Measurements from ENCODE around the gene MYOM1.

Gene MYOM1

DNA sequence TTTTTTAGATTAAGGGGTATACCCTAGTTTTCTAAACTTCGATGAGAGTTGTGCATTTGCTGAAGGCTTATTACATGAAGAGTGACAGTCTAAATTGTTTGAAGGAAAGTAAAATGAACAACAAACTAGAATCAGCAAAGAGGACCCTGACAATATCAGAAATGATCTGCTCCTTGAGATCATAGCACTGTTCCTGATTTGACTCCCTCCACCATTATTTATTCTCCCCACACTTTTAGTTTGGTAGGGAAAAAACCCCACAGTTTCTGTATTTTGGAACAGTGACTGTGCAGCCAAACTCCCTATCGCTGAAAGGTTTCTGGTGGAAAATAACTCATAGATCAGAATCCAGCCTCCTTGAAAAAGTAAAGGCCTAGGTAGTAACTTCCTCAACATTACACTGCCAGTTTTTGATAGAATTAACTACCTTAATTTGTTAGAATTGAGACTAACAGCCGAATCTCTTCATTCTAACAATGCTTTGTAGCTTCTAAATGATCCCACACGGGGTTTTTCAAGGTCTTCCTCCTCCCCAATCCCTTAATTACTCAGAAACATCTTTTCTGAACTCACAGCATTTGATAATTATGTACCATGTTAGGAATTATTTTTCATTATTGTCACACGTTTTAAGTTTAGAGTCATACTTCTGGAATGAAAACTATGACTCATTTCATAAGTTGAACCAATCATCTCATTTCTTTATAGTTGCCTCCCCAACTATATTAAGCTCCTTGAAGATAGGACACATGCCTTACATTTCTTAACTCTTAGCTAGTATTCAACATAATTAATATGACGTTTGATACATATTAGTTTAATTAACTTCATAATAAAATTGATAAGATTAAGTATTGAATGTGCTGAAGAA lies 30.7 kb upstream of the MYOM1 start:
- H3K4me2 ChIP-seq: peak overlapping the region; percentile 89
- H3K27ac ChIP-seq: peak overlapping the region; percentile 99
- peaks cover 30% of the 10 kb centered on the region for H3K36me3 ChIP-seq
- no peaks in the 10 kb centered on the region for H3K27me3 ChIP-seq
- peak overlapping the region; percentile 87 for H3K4me3 ChIP-seq
- H3K4me1 ChIP-seq: peaks cover 58% of the 10 kb centered on the region
- no peaks in the 10 kb centered on the region for H3K9me3 ChIP-seq
- peak overlapping the region; percentile 97 for H3K9ac ChIP-seq
- no peak for TF ChIP-seq Cebpa-rat (IDR thresholded peaks at IDR 0.05)
- H4K20me1 ChIP-seq: peaks cover 47% of the 10 kb centered on the region

GRCh38 chr18:3248658-3249359 lies 29.0 kb upstream of the MYOM1 start:
- H3K9ac ChIP-seq: peak overlapping the region; percentile 97
- TF ChIP-seq Cebpa-rat (IDR thresholded peaks at IDR 0.05): no peak
- H3K9me3 ChIP-seq: no peaks in the 10 kb centered on the region
- no peaks in the 10 kb centered on the region for H3K27me3 ChIP-seq
- peak overlapping the region; percentile 87 for H3K4me3 ChIP-seq
- peaks cover 14% of the 10 kb centered on the region for H3K36me3 ChIP-seq
- H3K27ac ChIP-seq: peak overlapping the region; percentile 99
- peak overlapping the region; percentile 89 for H3K4me2 ChIP-seq
- peaks cover 62% of the 10 kb centered on the region for H3K4me1 ChIP-seq
- peaks cover 47% of the 10 kb centered on the region for H4K20me1 ChIP-seq

DNA sequence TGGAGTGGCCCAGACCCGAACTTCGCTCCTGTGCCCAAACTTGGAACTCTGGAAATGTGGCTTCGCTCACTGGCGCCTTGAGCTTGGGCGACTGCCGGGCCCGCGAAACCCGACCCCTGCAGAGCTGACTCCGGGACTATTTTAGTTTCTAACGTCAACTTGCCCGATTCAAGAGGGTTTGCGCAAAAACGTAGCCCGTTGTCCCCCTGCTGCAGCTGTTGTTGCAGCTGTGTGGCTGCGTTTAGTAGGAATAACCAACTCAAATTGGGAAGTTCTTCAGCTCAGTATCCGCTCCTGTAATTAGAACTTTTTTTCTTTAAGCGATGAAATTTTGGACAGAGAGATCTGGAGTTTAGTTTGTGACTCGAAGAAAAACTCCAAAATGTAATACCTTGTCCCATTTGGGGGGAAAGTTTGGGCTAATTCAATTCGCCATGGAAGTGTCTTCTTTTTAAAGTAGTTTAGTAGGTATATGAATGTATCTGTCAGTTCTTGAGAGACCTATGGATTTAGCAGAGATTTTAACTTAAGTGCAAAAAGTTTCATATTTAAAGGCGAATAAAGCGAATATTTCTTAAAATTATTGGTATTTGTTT lies 28.4 kb upstream of the MYOM1 start:
- Histone ChIP-seq H3K9ac (peak overlapping the region; percentile 97), H3K36me3 (peaks cover 7% of the 10 kb centered on the region), H3K4me3 (peak overlapping the region; percentile 87), H3K27ac (peak overlapping the region; percentile 99), H4K20me1 (peaks cover 44% of the 10 kb centered on the region), H3K4me2 (peak overlapping the region; percentile 89), H3K9me3 (no peaks in the 10 kb centered on the region), H3K27me3 (no peaks in the 10 kb centered on the region), H3K4me1 (peaks cover 59% of the 10 kb centered on the region)
- TF ChIP-seq Cebpa-rat (IDR thresholded peaks at IDR 0.05): no peak

- Histone ChIP-seq H3K4me2 (peak within 1 kb of the TSS; percentile 95), H3K4me1 (peaks cover 52% of the 10 kb centered on the region), H3K27me3 (no peaks in the 10 kb centered on the region), H3K4me3 (peak within 1 kb of the TSS; percentile 87), H4K20me1 (peaks cover 37% of the 10 kb centered on the region), H3K9ac (peak within 1 kb of the TSS; percentile 97), H3K9me3 (peaks cover 2% of the 10 kb centered on the region; the same call in 1 of the 2 replicates), H3K36me3 (peaks cover 6% of the 10 kb centered on the region), H3K27ac (peak within 1 kb of the TSS; percentile 99)
- TF ChIP-seq Cebpa-rat (IDR thresholded peaks at IDR 0.05): no peak
These were observed 27.7 kb upstream of the MYOM1 start, which contains the start of gene MYL12A for GRCh38 chr18:3247240-3248061. Gene MYL12A (plus strand): TSS chr18:3247801. CDS start chr18:3253248, 5,447 bp downstream.

- peak overlapping the region; percentile 95 for H3K4me2 ChIP-seq
- TF ChIP-seq Cebpa-rat (IDR thresholded peaks at IDR 0.05): no peak
- H3K4me1 ChIP-seq: peaks cover 45% of the 10 kb centered on the region
- H3K9ac ChIP-seq: peak overlapping the region; percentile 97
- peak overlapping the region; percentile 99 for H3K27ac ChIP-seq
- H3K36me3 ChIP-seq: peaks cover 13% of the 10 kb centered on the region
- H3K4me3 ChIP-seq: peak overlapping the region; percentile 87
- H4K20me1 ChIP-seq: peaks cover 30% of the 10 kb centered on the region
- H3K9me3 ChIP-seq: peaks cover 9% of the 10 kb centered on the region
- H3K27me3 ChIP-seq: no peaks in the 10 kb centered on the region
These were observed 27.0 kb upstream of the MYOM1 start for GRCh38 chr18:3246635-3247239.

DNA sequence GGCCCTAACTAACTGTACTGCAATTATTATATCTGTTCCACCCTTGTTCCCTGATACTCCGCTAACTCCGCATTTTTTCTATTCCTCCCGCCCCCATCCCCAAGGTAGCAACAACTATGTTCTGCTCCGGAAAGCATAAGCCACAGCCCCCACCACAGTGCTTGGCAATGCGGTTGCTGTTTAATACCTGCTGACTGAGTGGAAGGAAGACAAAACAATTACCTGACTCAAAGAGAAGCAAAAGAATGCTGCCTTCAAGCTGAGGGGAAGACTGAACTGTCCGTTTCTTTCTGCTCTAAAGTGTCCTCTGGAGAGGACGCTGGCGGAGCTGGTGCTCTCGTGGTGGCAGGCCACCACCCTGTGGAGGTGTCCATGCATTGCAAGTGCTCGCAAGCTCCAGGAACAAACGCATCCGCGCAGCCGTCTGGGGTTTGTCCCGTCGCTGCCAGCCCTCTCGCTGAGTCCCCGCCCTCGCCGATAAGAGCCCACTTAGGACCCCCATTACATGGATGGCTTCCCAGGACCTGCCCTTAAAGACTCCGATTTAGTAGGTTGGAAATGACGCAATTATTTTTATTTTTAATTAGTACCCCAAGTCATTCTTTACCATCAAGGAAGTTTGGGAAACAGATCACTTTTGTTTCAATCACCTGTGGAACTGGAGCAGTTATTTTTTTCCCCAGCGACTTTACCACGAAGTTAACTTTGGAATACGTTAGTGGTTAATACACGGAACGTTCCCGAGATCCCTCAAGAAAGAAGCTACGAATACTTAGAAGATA lies 26.3 kb upstream of the MYOM1 start:
- H3K9me3 ChIP-seq: peaks cover 16% of the 10 kb centered on the region
- no peak for TF ChIP-seq Cebpa-rat (IDR thresholded peaks at IDR 0.05)
- H3K4me1 ChIP-seq: peaks cover 38% of the 10 kb centered on the region
- peak overlapping the region; percentile 97 for H3K9ac ChIP-seq
- peaks cover 23% of the 10 kb centered on the region for H4K20me1 ChIP-seq
- no peaks in the 10 kb centered on the region for H3K27me3 ChIP-seq
- peak overlapping the region; percentile 87 for H3K4me3 ChIP-seq
- H3K36me3 ChIP-seq: peaks cover 20% of the 10 kb centered on the region
- peak overlapping the region; percentile 95 for H3K4me2 ChIP-seq
- H3K27ac ChIP-seq: peak overlapping the region; percentile 99

- Histone ChIP-seq H3K27me3 (no peaks in the 10 kb centered on the region), H3K9ac (peak overlapping the region; percentile 97), H3K9me3 (peaks cover 25% of the 10 kb centered on the region), H3K4me2 (peak overlapping the region; percentile 95), H3K27ac (no peak overlapping the region), H3K4me3 (peak overlapping the region; percentile 87), H3K4me1 (peaks cover 29% of the 10 kb centered on the region), H3K36me3 (peaks cover 21% of the 10 kb centered on the region), H4K20me1 (peaks cover 15% of the 10 kb centered on the region)
- TF ChIP-seq Cebpa-rat (IDR thresholded peaks at IDR 0.05): no peak
These were observed 25.4 kb upstream of the MYOM1 start for GRCh38 chr18:3245185-3245564.

DNA sequence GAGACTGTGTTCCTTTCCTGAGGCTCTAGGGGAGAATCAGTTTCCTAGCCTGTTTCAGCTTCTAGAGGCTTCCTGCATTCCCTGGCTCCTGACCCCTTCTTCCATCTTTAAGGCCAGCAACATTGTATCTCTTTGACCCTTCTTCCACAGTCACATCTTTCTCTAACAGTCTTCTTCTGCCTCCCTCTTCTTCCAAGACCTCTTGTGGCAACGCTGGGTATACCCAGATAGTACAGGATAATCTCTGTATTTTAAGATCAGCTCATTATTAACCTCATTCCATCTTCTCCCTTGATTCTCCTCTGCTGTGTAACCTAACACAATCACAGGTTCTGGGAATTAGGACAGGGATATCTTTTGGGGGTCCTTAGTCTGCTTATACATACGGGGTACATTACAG lies 19.0 kb upstream of the MYOM1 start:
- Histone ChIP-seq H4K20me1 (no peaks in the 10 kb centered on the region), H3K27me3 (no peaks in the 10 kb centered on the region), H3K4me1 (no peaks in the 10 kb centered on the region), H3K27ac (no peak overlapping the region), H3K9ac (no peak overlapping the region), H3K36me3 (peaks cover 17% of the 10 kb centered on the region), H3K4me2 (no peak overlapping the region), H3K4me3 (no peak overlapping the region), H3K9me3 (peaks cover 47% of the 10 kb centered on the region)
- no peak for TF ChIP-seq Cebpa-rat (IDR thresholded peaks at IDR 0.05)
